Retina (tissue), 1 donor: ENCODE measurements around the gene TEP1.

Source experiments
- DNase-seq: peaks from one replicate; pipeline ENCODE4 v3.0.0-alpha.2; 2016

The TEP1 gene

DNA sequence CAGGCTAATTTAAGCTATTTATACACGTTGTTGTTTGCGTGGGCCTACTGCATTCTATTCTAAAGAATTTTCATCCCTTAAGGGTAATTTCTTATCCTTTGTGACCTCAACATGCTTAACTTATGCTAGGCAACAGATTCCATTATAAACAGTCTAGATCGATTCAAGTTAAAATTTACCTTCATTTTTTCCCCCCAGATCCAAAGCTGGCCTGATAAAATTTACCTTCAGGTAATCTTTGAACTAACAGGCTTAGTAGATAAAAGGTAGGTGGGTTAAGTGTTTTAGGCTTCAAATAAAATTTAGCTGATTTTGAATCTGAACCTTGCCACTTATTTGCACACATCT, 79.8 kb downstream of the TEP1 start:
- DNase-seq: no peak

DNA sequence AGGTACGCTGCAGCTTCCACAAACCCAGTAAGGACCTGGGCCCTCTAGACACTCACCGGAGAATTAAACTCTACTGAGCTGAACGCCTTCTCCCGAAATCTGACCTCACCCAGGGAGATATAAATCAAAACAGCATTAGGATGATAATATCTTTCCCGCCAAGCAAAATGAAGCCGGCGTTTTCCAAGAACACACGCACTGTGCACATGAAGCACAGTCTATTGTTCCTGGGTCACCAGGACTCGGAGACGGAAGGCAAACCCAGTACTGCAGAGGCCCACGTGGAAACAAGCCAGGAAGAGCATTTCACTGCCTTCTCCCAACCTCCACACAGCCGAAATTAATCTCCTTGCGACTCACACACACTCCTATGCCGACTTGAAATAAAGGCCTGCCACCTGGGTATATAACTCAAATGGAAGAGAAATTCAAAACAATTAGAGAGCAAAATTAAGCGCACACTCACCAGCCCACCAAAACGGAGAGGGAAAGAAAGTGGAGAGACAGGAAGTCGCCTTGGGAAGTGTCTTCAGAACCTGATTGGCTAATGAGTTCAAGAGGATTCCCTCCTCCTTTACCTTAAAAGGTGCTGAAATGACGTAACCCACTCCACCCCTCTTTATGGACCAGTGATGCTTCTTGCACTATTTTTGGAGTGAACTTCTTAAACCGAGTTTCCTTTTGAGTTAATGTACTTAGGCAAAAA, 80.4 kb downstream of the TEP1 start, which contains the start of gene CCNB1IP1:
TSS of gene CCNB1IP1 (minus strand) at position 492 of the 706 bp plus-strand sequence. CDS start 16,756 bp downstream, outside the sequence.
- DNase-seq: peak; percentile 87

DNA sequence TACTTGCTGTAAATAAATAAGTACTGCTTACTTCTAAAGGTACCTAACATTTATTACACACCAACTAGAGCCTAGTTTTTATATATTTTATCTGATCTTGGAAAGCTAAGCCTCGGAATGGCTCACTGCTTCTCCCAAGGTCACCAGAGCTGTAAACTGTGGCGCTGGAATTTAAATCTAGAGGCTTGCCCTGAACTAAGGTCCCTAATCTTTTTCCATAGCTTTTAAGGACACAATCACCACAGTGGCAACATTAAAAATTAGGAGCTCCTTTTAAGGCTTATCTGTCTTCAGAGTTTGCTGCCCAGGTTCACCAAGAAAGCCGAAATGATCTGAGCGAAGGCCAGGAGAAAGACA, 80.9 kb downstream of the TEP1 start:
- no peak for DNase-seq

DNA sequence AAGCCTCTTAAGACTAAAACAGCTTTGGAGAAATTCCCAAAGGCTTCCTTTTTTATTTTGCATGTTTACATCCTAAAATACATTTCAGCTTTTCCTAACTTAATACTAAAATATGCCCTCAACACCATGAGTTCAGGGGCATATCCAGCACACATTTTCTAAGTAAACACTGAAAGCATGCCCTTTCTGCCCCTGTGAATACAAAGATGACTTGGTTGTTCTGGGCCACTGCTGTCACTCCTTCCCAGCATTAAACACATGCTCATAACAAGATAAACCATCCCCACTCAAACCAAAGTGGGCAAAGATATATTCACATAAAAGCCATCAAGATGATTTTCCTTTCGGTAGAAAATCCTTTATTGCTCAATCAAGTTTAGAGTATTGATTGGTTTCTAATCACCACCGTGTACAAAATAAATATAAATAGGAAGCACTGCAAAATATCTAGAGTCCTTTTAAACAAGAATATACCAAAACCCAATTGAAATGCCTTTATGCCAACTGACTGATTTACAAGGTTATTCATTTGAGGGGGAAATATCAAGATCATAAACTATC, 82.2 kb downstream of the TEP1 start:
- no peak for DNase-seq

DNA sequence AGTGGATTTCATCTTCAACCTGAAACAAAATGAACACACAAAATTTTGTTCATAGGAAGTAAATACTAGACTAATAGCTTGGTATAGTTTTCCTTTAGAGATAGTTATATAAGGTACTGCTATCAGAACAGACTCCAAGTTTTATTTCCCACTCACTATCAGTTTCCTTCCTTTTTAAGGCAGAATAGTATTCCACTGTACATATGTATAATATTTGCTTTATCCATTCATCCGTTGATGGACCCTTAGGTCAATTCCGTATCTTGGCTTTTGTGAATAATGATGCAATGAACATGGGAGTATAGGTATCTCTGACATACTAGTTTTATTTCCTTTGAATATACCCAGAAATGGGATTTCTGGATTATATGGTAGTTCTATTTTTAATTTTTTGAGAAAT, 83.9 kb downstream of the TEP1 start:
- no peak for DNase-seq

DNA sequence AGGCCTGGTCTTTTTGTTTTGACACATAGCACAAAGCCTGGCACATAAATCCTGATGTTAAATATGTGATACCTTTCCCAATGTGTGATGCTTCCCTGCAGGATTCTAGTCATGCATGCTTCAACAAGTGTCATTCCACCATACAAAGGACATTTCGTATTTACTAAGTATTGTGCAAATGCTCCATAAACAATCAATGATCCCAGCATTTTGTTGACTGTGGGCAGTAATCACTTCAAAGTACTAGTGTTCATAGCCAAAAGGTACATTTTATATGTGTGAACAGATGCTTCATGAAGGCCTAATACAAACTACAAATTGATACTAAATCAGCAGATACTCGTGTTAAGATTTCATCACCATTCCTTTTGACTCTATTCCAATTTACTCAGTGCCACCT, 84.6 kb downstream of the TEP1 start:
- no peak for DNase-seq

DNA sequence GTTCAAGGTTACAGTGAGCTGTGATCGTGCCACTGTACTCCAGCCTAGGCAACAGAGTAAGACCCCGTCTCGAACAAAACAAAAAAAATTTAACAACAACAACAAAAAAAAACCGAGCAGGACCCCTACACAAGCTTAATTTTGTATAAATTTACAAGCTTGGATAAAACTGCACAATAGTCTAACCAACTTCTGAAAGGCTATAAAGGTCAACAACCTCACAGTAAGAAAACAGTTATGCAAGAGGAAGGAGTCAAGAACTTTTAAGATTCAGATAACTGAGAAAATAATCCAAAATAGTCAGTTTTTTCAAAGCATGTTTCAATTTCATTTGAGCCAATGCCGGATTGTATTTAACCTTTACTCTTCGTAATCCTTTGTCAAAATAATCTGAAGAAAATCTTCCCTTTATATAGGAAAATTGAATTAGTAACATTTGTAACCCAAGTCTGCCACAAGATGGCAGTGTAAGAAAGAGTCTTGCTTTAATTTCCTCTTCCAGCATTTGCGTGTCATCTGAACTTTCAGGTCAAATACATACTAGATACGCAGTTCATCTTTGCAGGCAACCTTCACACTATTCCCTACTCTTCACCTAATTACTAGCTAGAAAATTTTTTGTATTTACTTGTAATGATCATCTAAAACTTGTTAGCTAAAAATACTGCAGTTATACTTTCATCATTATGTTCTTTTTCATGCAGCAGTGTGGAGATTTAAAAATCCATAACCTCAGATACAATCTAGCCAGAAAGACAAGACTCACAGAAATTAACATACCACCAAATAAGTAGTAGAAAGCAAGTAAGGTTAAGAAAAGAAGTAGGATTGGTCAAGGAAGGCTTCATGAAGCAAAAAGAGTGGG, 86.1 kb downstream of the TEP1 start:
- DNase-seq: peak; percentile 39

DNA sequence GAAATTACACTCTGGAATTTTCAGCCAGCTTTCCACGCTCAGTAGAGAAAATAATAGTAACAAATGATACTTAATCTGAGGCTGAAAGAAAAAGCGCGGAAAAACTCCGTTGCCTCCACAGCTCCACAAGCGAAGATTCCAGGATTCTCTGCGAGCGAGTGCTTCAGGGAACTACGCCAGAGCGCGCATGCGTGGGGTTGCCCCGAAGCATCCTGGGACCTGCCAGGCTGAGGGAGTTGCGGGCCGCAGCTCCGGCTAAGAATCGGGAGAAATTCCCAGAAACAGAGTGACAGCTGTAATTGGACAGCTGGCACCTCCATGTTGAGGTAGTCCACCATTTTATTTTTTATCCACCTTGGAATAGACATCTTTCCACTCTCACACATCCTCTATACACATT, 95.6 kb downstream of the TEP1 start:
- no peak for DNase-seq
